HT1080 (cell line): ENCODE results near the gene A4GALT. TPM values are rescaled to one million over a fixed set of nuclear protein-coding genes. Genes with fewer than 3 reads are reported as not detected.
"Not testable (repeated sequence)": the region's sequence is repeated elsewhere in the genome, so short reads cannot be mapped to it uniquely, and the experiment has no call there.

ENCODE experiments used
- DNase-seq: peaks from one replicate; pipeline ENCODE4 v3.0.0-alpha.2; 2015; ENCODE audit warnings: low read depth
- total RNA-seq: library from RNA; depleted of rRNA; stranded (reverse); fragments of >200 nt; shearing (Covaris generic); gene quantifications from 2 replicates; pipeline ENCODE4 v1.2.3, GENCODE V29; 2014

The A4GALT gene
- total RNA-seq, 1 experiment from 2014 or later: 7.3 TPM

DNA sequence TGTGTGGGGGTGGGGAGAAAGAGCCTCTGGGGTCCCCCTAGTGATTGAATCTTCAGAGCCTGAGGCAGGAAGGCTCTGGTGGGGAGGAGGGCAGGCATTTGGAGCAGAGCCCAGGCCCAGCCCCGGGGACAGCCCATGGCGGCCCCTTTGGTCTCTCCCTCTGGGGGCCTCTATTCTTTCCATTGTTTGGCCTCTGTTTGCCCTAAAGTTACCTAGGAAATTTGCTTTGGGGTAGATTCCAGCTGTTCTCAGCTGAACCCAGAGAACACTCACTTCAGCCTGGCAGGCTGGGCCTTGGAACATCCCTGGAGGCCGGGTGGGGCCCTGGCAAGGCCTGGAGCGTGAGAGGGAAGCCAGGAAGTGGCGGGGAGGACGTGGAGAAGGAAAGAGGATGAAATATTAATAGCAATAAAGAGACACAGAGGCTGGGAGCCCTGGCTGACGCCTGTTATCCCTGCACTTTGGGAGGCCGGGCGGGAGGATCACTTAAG is 22.9 kb upstream of the A4GALT start:
- DNase-seq: peak; percentile 75

DNA sequence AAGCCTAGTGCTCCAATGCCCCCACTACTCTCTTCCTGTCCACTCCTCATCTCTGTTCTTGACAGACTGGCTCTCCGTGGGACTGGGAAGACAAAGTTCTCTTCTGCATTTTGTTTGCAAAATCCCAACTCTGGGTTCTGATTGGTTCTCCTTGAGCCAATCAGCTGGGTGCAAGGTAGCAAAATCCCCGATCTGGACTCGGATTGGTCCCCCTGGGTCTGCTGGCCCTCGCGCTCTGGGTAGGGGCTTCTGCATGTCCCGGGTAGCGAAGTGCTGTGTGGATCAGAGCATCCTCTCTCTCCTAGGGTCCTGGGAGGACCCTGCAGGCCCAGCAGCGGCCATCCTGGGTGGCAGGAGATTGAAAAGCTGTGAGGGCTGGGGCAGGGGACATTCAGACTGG is 22.3 kb upstream of the A4GALT start:
- DNase-seq: no peak

DNA sequence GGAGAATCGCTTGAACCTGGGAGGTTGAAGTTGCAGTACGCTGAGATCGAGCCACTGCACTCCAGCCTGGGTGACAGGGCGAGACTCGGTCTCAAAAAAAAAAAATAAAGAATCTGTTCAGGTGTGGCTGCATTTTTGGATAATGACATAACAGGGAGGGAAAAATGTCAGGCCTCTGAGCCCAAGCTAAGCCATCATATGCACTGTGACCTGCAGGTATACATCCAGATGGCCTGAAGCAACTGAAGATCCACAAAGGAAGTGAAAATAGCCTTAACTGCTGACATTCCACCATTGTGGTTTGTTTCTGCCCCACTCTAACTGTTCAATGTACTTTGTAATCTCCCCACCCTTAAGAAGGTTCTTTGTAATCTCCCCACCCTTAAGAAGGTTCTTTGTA is 19.6 kb upstream of the A4GALT start:
- not testable (repeated sequence) for DNase-seq

DNA sequence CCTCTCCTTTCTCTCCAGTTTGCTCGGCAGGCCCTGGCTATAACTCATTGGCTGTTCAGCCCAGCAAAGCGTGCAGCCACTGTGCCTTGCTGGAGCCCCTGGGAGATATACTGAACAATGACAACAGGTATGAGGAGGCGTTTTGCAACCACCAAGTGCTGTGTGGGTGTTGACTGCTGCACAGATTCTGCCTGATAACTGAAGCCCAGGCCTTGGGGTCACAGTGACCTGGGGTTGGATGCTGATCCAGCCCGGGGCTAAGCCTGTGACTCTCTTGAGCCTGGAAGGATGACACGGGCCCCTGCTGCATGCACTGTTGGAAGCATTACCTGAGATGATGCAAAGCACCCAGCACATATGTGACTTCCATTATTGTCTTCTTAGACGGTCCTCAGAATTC is 13.7 kb upstream of the A4GALT start:
- no peak for DNase-seq

DNA sequence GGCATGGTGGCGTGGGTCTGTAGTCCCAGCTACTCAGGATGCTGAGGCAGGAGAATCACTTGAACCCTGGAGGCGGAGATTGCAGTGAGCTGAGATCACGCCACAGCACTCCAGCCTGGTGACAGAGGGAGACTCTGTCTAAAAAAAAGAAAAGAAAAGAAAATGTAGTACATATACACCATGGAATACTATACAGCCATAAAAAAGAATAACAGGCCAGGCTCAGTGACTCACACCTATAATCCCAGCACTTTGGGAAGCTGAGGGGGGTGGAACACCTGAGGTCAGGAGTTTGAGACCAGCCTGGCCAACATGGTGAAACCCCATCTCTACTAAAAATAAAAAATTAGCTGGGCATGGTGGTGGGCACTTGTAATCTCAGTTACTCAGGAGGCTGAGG is 12.7 kb upstream of the A4GALT start:
- DNase-seq: not testable (repeated sequence)

DNA sequence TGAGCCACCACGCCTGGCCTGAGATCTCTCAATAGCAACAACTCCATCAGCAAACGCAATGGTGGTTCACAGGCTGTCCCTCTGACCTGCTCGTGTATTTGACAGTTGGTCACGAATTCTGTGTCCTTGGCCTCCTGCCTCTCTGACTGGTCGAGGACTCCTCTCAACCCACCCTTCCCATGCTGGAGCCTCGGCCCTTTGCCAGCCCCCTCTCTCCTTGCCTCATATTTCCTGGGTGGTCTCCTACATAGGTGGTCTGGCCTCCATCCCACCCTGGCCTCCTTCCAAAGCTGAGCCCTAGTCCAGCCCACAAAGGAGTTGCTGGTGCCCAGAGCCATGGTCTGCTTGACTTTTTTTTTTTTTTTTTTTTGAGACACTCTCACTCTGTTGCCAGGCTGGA is 11.4 kb upstream of the A4GALT start:
- no peak for DNase-seq

DNA sequence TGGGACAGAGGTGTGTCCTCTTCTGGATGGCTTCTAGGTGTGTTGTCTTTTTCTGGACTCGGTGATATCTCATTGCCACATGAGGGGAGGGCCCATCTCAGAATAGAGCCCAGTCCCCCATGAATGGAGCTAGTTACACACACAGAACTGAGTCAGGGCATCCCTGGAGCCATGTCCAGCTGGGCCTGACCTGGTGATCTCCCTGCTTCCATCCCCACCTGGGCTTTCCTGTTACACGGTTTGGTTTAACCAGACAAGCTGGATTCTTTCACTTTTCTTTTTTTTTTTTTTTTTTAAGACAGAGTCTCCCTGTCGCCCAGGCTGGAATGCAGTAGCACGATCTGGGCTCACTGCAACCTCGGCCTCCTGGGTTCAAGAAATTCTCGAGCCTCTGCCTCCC is 6.1 kb upstream of the A4GALT start:
- no peak for DNase-seq

DNA sequence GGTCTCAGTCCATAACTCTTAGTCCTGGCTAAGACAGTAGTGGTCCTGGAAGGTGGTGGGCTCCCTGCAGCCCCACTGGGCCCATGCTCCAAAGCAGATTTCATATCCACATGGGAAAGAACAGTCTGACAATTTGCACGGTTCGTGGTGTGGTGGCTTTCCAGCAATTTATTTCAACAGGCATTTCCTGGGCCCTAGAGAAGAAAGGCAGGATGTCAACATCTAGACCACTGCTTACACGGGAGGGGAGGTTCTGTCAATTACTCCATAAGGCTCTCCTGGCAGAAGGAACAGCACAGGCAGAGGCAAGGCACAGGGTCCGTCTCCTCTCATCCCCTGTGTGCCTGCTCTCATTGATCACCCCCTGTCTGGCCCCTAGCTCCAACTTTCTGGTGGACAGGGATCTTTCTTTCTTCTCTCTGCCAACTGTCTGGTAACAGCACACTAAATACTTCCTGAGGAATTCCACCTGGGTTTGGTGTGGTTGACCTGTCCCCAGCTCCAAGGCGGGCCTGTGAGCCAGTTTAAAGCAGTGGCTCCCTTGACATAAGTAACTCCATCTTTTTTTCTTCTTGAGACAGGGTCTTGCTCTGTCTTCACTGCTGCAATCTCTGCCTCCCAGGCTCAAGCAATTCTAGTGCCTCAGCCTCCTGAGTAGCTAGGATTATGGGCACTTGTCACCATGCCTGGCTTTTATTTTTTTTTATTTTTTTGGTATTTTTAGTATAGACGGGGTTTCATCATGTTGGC is 5.1 kb upstream of the A4GALT start:
- DNase-seq: no peak

DNA sequence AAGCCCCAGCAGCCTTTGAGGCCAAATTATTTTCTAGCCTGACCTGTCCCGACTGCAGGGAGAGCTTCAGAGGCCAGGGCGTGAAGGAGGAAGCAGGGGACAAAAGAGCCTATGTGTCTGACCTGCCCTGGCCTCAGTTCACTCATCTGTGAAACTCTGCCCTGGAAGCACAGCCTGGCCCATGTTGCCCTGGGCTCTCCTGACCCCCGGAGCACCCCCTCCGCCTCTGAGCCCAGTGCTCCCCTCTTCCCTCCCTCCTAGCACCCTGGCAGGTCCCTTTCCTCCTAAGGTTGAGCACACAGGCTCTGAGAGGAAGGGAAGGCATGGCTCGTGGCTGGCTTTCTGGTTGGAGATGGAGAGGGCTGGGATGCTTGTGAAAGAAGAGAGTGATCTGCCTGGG is 3.4 kb upstream of the A4GALT start:
- DNase-seq: no peak

DNA sequence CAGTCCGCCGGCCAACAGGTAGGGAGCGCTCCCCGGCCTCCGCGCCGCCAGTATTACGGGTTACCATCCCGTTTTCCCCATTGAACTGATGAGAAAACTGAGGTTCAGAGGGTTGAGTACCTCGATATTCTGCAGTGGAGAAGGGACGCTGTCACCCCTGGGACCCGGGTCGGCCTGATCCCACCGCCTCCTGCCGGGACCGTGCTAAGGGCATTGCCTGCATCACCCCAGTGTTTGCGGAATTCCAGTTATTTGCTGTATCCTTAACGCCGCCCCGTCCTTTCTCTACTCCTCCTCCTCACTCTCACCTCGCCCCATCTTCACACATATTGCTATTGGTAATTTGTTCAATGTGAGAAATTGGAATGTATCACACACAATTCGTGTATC is 370 bp upstream of the A4GALT start:
- no peak for DNase-seq

DNA sequence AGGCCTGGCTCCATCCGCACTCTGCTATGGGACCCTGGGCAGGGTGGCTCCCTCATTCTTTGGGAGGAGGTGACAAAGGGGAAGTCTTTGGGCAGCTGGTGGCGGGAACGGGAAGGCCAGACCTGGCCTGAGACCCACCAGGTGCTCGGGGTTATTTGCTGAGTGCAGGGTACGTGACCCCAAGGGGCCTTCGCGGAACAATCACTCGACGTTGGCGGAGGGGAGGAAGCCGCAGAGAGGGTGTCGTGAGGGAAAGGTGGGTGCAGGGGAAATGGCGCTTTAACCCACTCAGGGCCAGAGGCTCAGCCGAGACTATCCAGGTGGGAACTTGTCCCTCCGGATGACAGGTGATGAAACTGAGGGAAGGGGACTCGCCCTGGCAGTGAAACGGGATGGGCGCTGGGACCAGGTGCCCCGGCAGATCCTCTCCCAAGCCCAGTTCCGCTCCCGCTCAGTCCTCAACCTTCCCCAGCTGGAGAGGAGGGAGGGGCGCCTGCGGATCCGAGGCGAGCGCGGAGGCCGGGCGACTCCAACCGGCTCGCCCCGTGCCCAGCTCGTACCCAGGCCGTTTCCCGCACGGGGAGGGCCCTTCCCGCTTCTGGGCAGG is 911 bp downstream of the A4GALT start:
- no peak for DNase-seq

DNA sequence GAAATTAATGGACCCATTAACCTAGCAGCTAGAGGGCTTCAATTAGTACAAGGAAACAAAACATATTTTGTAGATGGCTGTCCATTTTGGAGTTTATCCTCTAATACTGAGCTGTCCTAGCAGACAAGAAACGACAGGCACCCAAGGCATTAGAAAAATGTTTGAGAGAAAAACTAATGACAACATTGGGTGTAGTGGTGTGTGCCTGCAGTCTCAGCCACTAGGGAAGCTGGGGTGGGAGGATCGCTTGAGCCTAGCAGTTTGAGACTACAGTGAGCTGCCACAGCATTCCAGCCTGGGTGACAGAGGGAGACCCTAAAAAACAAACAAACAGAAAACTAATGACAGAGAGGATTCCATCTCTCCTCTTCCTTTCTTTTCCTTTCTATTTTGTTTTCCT is 1.5 kb downstream of the A4GALT start:
- no peak for DNase-seq

DNA sequence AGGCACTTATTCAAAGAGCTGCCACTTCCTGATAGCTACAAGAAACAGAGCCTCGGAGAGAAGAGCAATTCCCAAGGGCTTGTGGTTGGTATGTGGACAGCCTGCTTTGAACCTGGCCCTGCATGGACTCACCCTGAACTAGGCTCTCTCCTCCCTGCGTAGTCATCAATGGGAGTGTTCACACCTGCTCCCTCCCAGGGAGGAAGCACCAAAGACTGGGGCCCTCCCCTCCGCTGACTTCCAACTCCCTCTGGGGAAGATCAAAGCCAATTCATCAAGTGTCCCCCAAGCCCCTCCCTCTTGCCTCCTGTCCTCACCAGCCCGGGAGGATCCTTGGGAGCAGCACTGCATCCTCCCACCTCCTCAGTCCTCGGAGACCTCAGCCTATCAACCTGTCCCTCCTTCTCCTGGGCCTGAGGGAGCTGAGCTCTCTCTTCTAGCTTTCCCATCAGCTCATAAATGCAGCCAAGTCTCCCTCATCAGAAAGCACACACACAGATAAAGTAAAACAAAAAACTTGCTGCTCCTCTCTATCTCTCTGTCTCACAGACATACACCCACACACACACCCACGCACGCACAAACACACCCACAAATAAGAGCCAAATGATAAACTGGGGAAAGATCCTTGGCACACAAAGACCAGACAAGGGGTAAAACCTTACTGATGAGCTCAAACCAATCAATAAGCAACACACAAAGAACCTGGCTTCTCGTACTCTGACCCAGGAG is 3.3 kb downstream of the A4GALT start:
- no peak for DNase-seq

DNA sequence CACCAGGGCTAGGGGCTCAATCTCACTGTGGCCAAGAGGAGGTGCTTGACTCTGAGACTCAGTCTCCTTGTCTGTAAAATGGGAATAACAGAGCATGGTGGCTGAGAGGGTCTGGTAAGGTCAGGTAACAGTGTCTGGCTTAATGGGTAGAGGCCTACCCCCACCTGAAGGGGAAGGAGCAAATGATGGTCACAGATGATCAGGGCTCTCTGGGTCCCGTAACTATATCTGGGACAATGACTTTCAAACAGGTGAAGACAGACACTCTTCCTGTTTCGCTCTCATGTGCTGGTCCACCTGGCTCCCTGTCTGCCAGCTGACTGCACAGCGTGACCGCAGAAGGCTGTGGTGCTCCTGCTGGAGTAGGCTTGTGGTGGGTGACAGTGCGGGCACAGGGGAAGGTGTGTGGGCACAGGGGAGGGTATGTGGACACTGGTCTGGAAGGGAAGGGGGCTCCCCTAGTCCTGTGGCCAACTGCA is 4.0 kb downstream of the A4GALT start:
- no peak for DNase-seq

DNA sequence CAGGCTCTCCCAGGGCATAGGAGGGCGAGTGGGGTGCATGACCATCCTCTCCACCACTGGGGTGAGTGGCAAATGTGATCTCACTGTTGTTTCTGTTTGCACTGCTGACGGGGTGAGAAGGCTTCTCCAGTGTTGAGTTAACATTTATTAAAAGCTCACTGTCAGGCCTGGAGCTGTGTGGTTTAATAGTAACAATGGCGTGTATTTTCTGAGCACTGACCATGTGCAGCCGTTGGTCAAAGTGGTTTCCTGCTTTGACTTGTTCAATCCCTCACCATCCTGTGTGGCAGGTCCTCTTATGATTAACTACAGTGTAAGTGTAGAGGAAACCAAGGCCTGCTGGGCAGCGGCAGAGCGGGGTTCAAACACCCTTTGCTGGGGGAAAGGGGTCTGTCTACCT is 4.4 kb downstream of the A4GALT start:
- DNase-seq: peak; percentile 31

DNA sequence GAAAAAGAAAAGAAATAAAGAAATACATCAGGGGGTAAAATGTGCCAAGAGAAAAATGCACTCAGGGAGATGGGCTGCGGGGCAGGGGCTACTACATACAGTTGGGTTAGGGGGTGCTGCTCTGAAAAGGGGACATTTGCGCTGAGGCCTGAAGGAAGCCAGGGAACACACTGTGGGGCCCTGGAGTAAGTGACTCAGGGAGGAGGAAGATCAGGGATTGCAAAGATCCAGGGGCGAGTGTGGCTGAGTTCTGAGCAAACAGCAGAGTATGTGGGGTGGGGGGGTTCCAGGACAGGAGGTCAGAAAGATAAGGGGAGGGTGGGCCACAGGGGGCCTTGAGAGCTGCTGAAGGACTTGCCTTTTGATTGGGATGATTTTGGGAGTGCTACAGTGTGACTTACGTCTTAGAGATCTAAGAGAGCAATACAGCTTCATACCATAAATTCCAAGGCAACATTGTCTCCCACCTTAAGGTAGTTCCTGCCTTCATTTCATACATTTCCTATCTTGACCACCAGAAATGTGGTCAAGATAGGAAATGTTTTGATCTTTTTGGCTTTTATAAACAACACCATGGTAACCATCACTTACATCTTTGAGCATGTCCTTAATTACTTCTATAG is 5.8 kb downstream of the A4GALT start:
- no peak for DNase-seq

DNA sequence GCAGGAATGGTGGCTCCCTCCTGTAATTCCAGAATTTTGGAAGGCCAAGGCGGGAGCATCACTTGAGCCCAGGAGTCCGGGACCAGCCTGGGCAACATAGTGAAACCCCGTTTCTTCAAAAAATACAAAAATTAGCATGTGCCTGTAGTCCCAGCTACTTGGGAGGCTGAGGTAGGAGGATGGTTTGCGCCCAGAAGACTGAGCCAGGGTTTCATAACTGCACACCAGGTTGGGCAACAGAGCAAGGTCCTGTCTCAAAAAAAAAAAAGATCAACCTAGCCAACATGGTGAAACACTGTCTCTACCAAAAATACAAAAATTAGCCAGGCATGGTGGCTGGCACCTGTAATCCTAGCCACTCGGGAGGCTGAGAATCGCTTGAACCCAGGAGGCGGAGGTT is 6.4 kb downstream of the A4GALT start:
- no peak for DNase-seq

DNA sequence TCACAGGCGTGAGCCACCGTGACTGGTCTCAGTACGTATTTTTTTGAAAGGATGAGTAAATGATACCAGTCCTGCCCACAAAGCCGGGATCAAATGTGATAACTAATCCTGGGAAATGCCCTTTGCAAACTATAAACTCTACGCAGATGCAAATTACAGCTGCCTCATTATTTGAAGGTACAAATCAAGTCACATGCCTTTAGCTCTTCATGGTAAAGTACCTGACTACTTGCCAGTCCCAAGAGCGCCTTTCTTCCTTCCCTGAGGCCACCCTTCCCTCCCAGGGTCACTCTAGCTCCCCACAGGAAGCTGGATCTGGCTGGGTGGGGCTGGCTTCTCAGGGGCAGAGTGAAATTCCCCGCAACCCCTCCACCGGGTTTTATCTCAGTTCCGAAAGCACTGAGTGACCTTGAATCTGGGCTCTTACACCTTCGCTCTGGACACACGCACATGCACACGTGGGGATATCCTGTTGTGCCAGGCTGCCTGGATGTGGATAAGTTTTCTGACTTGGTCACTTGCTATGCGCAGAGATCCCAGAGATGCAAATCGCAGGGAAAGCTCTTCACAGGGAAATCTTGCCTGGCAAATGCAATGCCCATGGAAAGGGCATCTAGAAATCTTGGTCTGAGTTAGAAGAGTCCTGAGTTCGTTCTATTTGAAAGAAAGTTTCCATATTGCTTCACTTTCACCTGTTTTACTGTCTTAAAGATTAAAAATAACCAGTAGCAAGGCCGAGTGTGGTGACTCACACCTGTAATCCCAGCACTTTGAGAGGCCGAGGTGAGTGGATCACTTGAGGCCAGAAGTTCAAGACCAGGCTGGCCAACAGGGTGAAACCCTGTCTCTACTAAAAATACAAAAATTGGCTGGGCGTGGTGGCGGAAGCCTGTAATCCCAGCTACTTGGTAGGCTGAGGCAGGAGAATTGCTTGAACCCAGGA is 8.5 kb downstream of the A4GALT start:
- DNase-seq: no peak

DNA sequence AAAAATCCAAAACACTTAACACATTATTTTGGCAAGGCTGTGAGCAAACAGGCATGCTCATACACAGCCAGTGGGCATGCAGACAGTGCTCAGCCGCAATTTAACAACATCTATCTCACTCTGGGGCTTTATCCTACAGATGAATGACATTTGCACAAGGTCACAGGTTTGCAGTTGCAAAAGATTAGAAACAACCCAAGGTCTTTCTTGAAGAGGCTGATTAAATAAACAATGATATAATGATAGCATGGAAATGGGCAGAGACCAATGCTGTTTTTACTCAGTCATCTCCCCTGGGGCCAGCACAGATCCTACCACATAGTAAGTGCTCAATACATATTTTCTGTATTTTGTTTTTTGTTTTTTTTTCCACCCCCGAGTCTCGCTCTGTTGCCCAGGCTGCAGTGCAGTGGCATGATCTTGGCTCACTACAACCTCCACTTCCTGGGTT is 9.4 kb downstream of the A4GALT start:
- no peak for DNase-seq

DNA sequence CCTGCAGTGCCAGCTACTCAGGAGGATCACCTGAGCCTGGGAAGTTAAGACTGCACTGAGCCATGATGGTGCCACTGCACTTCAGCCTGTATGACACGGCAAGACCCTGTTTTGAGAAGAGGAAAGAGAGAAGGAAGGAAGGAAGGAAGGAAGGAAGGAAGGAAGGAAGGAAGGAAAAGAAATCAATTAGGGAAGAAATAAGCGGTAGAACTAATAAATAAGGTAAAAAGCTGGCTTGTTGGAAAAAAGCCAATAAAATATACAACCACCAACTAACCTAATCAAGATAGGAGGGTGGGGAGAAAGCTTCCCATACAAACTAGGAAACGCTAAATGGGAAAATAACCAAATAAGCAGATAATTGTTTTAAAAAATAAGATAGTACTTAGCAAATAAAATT is 12.3 kb downstream of the A4GALT start:
- DNase-seq: no peak

DNA sequence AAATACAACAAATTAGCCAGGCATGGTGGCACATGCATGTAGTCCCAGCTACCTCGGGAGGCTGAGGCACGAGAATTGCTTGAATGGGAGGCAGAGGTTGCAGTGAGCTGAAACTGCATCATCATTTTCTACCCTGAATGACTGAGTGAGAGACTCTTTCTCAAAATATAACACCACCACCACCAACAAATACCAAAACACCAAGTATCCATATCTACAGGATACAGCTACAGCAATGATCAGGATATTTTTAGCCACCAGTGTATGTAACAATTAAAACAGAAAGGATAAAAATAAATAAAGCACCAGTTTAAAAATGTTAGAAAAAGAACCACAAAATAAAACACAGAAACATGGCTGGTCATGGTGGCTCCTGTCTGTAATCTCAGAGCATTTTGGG is 13.2 kb downstream of the A4GALT start:
- no peak for DNase-seq
